HepG2 (cell line): ENCODE measurements around the gene SPNS2. TPM values are rescaled to one million over a fixed set of nuclear protein-coding genes. Genes with fewer than 3 reads are reported as not detected.

Experiments
- RERE ChIP-seq: IDR thresholded peaks from 2 replicates; pipeline ENCODE4 v1.6.1; 2016; ENCODE audit warnings: low read depth, missing genetic modification reagents, missing compliant biosample characterization
- ZHX2 ChIP-seq, 2 experiments: sonication (generic) in 1 of 2; formaldehyde crosslinking in 1 of 2; IDR thresholded peaks; 2 replicates each; pipeline versions ENCODE4 v1.6.1 to v1.9.0; 2014 to 2022; ENCODE audit warnings: antibody characterized with exemption in 1 of 2, borderline replicate concordance in 1 of 2, inconsistent platforms in 1 of 2, low read depth in 1 of 2, missing genetic modification reagents in 1 of 2
- ZNF367 ChIP-seq: sonication (generic); formaldehyde crosslinking; IDR thresholded peaks from 2 replicates; pipeline ENCODE4 v1.4.0; 2020; ENCODE audit warnings: missing genetic modification reagents, borderline replicate concordance
- polyA plus RNA-seq, 8 experiments: library from polyadenylated mRNA; depleted of rRNA in 3 of 8; stranded (reverse) in 7 of 8; unstranded in 1 of 8; fragments of >200 nt; fragmentation: Illumina TruSeq in 4 of 8; extraction: Trizol in 4 of 8; gene quantifications; 2 replicates each; pipeline versions ENCODE4 v1.2.1 to v1.2.3, GENCODE V29; 2011 to 2016; ENCODE audit warnings: low read depth in 4 of 8, missing spikeins in 1 of 8, mixed read lengths in 1 of 8; ENCODE audit not compliant: insufficient read depth in 1 of 8
- total RNA-seq, 5 experiments: library from RNA; depleted of rRNA; stranded (reverse); fragments of >200 nt; fragmentation: Illumina TruSeq; extraction: Trizol; gene quantifications; 2 replicates each; pipeline ENCODE4 v1.2.3, GENCODE V29; 2016; ENCODE audit warnings: low read depth in 1 of 5

SPNS2 gene
- total and polyA plus RNA-seq, 2 of the 13 experiments (the other 11 are each of a cell fraction or from before 2014, with no cell fraction given): 0.01 TPM; not detected in 1

- no peak for TF ChIP-seq ZHX2 (IDR thresholded peaks at IDR 0.05; ENCODE audit: low read depth)
- TF ChIP-seq ZHX2 (CRISPR knock-in tag; IDR thresholded peaks at IDR 0.05; ENCODE audit: borderline replicate concordance): no peak
- TF ChIP-seq RERE (CRISPR knock-in tag): no peak
- TF ChIP-seq ZNF367 (CRISPR knock-in tag): no peak
Observed at GRCh38 chr17:4488989-4489595, 9.6 kb upstream of the SPNS2 start (continued).
